ENCODE results near the gene D2HGDH. TPM values are rescaled to one million over a fixed set of nuclear protein-coding genes. Genes with fewer than 3 reads are reported as not detected.

The D2HGDH gene
- total and polyA plus RNA-seq, 10 of the 15 experiments (the other 5 are each of a cell fraction or from before 2014, with no cell fraction given) = 0.52 to 32.1 (median 11.0) TPM

DNA sequence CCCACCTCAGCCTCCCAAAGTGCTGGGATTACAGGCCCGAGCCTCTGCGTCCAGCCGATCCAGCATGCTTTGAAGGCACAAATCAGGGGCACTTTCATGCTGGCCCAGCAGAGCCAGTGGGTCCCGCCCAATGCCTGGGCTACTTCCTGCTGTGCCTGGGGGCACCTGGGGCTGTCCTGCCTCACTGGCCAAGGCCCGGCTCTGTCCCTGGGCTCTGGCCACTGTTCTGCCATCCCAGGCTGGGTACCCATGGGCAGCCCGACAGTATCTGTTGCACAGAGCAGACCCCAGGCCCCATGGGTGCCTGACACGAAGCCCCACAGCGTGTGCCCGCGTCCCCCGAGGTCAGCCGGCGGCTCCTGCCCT lies 35.4 kb downstream of the D2HGDH start:
- CTCF ChIA-PET = no interaction called here

DNA sequence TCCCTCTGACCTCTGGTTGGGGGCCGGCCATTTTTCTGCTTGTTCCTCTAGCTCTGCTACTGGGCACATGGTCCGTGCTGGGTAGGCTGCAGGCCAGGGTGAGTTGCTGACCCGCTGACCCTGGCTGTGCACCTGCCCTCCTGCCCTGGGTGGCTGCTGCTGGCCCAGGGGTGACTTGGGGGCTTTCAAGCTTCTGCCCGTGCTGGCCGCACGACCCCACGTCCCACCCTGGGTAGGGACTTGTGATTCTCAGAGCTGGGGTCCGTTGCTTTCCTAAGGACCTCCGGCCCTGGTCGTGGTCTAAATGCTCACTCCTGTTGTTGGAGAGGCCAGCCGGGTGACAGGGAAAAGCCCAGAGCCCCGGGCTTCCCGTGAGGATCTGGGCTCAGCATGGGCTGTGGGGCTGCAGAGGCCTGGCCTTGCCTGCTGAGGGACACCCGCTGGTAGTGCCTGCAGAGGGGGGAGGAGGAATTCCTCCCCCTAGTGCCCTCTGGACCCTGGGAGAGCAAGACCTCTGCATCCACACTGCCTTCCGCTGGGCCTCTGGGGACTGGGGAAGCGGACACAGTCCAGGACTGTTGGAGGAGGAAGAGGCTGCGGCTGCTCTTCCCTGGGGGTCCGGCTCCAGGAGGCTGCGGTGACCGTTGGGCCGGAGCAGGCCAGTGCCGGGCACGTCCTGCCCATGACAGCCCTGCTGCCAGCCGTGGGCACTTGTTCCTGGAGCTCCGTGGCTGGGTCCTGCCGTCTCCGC lies 35.9 kb downstream of the D2HGDH start:
- ChIA-PET CTCF (interaction anchor here (1.4 kb wide), 1 partner anchor 108 kb away, joined by 5 read pairs; no protein-coding TSS in a partner anchor), SMC1A (ENCODE audit: uncharacterized antibody, unreplicated experiment) (no interaction called here), RAD21 (ENCODE audit: unreplicated experiment) (no interaction called here), POLR2A (no interaction called here)
- no peak for ATAC-seq
- Histone ChIP-seq H4K20me1 (ENCODE audit: control insufficient read depth, insufficient read depth) (no peaks in the 10 kb centered on the region), H3K36me3 (ENCODE audit: control insufficient read depth in 2 of 2, insufficient read depth in 2 of 2, low read length in 1 of 2) (no peaks in the 10 kb centered on the region), H3K4me2 (ENCODE audit: control insufficient read depth, insufficient read depth) (no peak overlapping the region), H2AFZ (ENCODE audit: control insufficient read depth, low read depth, low read length) (no peak overlapping the region), H3K9me3 (replicated peaks; ENCODE audit: control insufficient read depth, insufficient read depth, low read length) (no peaks in the 10 kb centered on the region), H3K27me3 (replicated peaks in 1 of 2; ENCODE audit: control insufficient read depth in 2 of 2, insufficient read depth in 2 of 2, low read length in 1 of 2) (no peaks in the 10 kb centered on the region), H3K27ac (ENCODE audit: control insufficient read depth, insufficient read depth) (no peak overlapping the region), H3K9ac (ENCODE audit: control insufficient read depth, insufficient read depth, low read length) (no peak overlapping the region), H3K79me2 (ENCODE audit: control insufficient read depth, insufficient read depth, low read length) (no peaks in the 10 kb centered on the region), H3K4me3 (no peak overlapping the region), H3K4me1 (ENCODE audit: control insufficient read depth, insufficient read depth, low read length) (peaks cover 15% of the 10 kb centered on the region)
- no TSS peak for BruUV-seq (replicated peaks)
- intact Hi-C loops (cut with micrococcal nuclease; ENCODE audit: unreplicated experiment) = no loop called here
- in situ Hi-C loops (cut with MboI) = no loop called here
- FAIRE-seq = no peak
- WGBS (ENCODE audit: insufficient coverage, insufficient replicate concordance, low lambda C conversion rate, missing lambda C conversion rate) = 71% methylated on average over 23 of the region's 27 CpGs
- no peak for DNase-seq (ENCODE audit: low read depth, low spot score)
- TF ChIP-seq DPF2 (IDR thresholded peaks at IDR 0.05) (no peak), LARP7 (IDR thresholded peaks at IDR 0.05) (no peak), KLF5 (IDR thresholded peaks at IDR 0.05; ENCODE audit: partially characterized antibody) (no peak), ZNF207 (IDR thresholded peaks at IDR 0.05; ENCODE audit: borderline replicate concordance) (no peak), JUNB (IDR thresholded peaks at IDR 0.05) (no peak), TCF12 (IDR thresholded peaks at IDR 0.05; ENCODE audit: low read depth, low read length) (no peak), MEF2A (IDR thresholded peaks at IDR 0.05; ENCODE audit: insufficient read depth, low read depth, low read length) (no peak), CHD1 (IDR thresholded peaks at IDR 0.05; ENCODE audit: low read depth, low read length) (no peak)
- TF ChIP-seq, protein P1, sequence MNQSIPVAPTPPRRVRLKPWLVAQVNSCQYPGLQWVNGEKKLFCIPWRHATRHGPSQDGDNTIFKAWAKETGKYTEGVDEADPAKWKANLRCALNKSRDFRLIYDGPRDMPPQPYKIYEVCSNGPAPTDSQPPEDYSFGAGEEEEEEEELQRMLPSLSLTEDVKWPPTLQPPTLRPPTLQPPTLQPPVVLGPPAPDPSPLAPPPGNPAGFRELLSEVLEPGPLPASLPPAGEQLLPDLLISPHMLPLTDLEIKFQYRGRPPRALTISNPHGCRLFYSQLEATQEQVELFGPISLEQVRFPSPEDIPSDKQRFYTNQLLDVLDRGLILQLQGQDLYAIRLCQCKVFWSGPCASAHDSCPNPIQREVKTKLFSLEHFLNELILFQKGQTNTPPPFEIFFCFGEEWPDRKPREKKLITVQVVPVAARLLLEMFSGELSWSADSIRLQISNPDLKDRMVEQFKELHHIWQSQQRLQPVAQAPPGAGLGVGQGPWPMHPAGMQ (IDR thresholded peaks at IDR 0.05; ENCODE audit: borderline replicate concordance) = no peak
- TF ChIP-seq, protein P2, sequence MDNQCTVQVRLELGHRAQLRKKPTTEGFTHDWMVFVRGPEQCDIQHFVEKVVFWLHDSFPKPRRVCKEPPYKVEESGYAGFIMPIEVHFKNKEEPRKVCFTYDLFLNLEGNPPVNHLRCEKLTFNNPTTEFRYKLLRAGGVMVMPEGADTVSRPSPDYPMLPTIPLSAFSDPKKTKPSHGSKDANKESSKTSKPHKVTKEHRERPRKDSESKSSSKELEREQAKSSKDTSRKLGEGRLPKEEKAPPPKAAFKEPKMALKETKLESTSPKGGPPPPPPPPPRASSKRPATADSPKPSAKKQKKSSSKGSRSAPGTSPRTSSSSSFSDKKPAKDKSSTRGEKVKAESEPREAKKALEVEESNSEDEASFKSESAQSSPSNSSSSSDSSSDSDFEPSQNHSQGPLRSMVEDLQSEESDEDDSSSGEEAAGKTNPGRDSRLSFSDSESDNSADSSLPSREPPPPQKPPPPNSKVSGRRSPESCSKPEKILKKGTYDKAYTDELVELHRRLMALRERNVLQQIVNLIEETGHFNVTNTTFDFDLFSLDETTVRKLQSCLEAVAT (IDR thresholded peaks at IDR 0.05) = no peak

More for the DNA sequence above, 35.4 kb downstream of the D2HGDH start:
- no peak for ATAC-seq
- H3K27ac ChIP-seq (ENCODE audit: control insufficient read depth, insufficient read depth) = no peak overlapping the region
- no peaks in the 10 kb centered on the region for H4K20me1 ChIP-seq (ENCODE audit: control insufficient read depth, insufficient read depth)
- no peak for FAIRE-seq
- intact Hi-C loops (cut with micrococcal nuclease; ENCODE audit: unreplicated experiment) (no loop called here), in situ Hi-C loops (cut with MboI) (no loop called here)
- H3K27me3 ChIP-seq (replicated peaks in 1 of 2; ENCODE audit: control insufficient read depth in 2 of 2, insufficient read depth in 2 of 2, low read length in 1 of 2) = no peaks in the 10 kb centered on the region
- ChIA-PET POLR2A (no interaction called here), SMC1A (ENCODE audit: uncharacterized antibody, unreplicated experiment) (no interaction called here), RAD21 (ENCODE audit: unreplicated experiment) (no interaction called here)
- no peak overlapping the region for H3K9ac ChIP-seq (ENCODE audit: control insufficient read depth, insufficient read depth, low read length)
- no peak overlapping the region for H3K4me2 ChIP-seq (ENCODE audit: control insufficient read depth, insufficient read depth)
- H3K4me3 ChIP-seq = no peak overlapping the region
- H3K4me1 ChIP-seq (ENCODE audit: control insufficient read depth, insufficient read depth, low read length) = peaks cover 15% of the 10 kb centered on the region
- no peaks in the 10 kb centered on the region for H3K36me3 ChIP-seq (ENCODE audit: control insufficient read depth in 2 of 2, insufficient read depth in 2 of 2, low read length in 1 of 2)
- TF ChIP-seq, protein P3, sequence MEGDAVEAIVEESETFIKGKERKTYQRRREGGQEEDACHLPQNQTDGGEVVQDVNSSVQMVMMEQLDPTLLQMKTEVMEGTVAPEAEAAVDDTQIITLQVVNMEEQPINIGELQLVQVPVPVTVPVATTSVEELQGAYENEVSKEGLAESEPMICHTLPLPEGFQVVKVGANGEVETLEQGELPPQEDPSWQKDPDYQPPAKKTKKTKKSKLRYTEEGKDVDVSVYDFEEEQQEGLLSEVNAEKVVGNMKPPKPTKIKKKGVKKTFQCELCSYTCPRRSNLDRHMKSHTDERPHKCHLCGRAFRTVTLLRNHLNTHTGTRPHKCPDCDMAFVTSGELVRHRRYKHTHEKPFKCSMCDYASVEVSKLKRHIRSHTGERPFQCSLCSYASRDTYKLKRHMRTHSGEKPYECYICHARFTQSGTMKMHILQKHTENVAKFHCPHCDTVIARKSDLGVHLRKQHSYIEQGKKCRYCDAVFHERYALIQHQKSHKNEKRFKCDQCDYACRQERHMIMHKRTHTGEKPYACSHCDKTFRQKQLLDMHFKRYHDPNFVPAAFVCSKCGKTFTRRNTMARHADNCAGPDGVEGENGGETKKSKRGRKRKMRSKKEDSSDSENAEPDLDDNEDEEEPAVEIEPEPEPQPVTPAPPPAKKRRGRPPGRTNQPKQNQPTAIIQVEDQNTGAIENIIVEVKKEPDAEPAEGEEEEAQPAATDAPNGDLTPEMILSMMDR (IDR thresholded peaks at IDR 0.05 in 2 of 3, conservative IDR thresholded peaks at IDR 0.05 in 1 of 3; ENCODE audit: control insufficient read depth in 2 of 3, extremely low read depth in 1 of 3, insufficient read depth in 1 of 3, low read depth in 3 of 3, low read length in 3 of 3) = no peak
- H3K9me3 ChIP-seq (replicated peaks; ENCODE audit: control insufficient read depth, insufficient read depth, low read length) = no peaks in the 10 kb centered on the region
- H2AFZ ChIP-seq (ENCODE audit: control insufficient read depth, low read depth, low read length) = no peak overlapping the region
- 100% methylated on average over 13 of the region's 13 CpGs for WGBS (ENCODE audit: insufficient coverage, insufficient replicate concordance, low lambda C conversion rate, missing lambda C conversion rate)
- BruUV-seq (replicated peaks) = no TSS peak
- DNase-seq (ENCODE audit: low read depth, low spot score) = no peak
- no peaks in the 10 kb centered on the region for H3K79me2 ChIP-seq (ENCODE audit: control insufficient read depth, insufficient read depth, low read length)
